Measurements from ENCODE around the gene SLC6A11.

Gene SLC6A11

DNA sequence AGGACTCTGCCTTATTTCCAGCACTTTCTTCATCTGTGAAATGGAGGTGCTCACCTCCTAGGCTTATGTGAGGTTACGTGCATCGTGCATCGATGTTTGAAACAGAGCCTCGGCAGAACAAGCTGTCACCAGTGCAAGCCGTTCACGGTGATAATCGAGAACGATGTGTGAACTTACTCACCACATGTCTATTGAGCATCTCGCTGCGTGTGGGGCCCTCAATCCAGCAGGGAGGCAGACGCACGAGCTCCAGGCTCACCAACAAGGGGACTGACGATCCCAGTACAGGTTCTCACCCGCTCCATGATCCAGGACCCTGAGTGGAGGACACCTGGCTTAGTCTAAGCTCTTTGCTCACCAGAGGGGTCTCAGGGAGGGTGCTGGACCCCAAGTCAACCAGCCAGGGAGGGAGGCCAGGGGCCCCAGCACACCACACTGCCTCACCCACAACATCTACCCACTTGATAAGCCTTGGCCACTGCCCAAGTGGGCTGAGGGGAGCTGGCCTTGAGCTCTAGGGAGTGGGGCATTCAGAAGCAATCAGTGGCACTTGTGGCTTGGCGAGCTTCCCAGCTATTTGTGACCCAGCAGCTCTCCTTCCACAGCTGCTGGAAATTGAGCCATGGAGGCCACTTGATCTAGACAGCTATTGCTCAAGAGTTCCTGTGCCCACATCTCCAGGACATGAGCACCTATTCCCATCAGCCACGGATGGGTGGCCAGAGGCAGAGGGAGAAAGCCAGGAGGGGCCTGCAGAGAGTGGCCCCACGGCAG is 142.1 kb downstream of the SLC6A11 start:
- DNase-seq, result peak in 1 of 2 experiments; percentile 2

DNA sequence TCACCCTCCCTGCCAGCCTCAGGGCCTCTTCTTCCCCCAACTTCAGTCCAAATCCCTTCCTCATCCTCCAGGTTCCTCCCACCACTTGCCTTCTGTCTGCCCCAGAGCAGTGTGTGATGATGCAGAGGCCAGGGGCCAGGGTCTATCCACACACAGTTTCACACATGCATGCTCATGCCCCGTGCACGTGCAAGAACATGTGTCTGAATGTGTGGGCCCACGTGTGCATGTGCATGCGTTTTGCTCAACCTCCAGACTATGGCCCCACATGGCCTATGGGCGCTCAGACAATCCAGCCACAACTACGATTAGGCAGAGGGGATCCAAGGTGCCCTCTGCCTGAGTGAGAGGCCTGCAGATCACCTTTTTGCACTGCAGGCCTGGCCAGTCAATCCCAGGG is 144.2 kb downstream of the SLC6A11 start:
- DNase-seq, result no peak

DNA sequence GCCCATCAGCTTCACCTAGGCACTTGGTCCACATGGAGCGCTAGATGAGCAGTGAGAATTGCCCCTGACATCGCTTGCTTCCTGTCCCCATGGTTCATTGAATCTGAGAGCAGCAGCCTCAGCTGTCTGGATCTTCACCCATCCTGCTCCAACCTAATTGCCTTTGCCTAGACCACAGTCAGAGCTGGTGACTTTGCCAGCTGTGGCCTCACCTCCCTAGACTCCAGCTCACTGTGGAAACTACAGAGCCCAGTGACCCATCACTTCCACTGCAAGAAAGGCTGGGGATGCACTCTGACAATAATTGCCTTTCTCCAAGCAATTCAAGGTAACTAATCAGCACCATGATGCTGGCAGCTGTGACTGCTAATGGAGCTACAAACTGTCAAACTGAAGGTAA is 145.9 kb downstream of the SLC6A11 start:
- DNase-seq, result no peak

DNA sequence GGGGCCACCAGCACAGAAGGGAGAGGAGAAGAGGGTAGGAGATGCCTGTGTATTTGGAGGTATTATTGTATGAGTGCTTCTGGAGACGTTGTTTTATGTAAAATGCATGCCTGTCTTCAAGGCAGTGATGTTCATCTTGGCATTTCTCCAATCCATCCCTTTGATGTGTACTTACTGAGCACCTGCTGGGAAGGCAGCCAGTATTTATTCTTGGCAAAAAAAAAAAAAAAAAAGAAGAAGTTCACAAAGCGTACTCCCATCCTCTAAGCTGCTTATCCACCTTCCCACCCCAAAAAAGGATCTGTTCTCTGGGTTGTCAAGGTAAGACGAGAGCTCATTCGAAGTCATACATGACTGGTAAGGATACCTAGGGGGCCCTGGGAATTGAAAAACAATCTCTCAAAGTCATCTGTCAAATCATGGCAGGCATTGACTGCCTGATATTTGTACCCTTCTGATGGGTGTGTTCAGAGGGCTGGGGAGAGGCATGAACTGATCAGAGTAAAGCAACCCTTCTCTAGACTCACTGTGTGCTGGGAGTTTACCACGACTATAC is 146.5 kb downstream of the SLC6A11 start:
- no peak for DNase-seq

- DNase-seq, result no peak
These were observed 148.6 kb downstream of the SLC6A11 start for GRCh38 chr3:10964537-10965167.

- peak in 1 of 2 experiments; percentile 13 for DNase-seq
These were observed 152.4 kb downstream of the SLC6A11 start for GRCh38 chr3:10968401-10968800.

GRCh38 chr3:10970306-10970960 is 154.4 kb downstream of the SLC6A11 start:
- DNase-seq, result no peak

DNA sequence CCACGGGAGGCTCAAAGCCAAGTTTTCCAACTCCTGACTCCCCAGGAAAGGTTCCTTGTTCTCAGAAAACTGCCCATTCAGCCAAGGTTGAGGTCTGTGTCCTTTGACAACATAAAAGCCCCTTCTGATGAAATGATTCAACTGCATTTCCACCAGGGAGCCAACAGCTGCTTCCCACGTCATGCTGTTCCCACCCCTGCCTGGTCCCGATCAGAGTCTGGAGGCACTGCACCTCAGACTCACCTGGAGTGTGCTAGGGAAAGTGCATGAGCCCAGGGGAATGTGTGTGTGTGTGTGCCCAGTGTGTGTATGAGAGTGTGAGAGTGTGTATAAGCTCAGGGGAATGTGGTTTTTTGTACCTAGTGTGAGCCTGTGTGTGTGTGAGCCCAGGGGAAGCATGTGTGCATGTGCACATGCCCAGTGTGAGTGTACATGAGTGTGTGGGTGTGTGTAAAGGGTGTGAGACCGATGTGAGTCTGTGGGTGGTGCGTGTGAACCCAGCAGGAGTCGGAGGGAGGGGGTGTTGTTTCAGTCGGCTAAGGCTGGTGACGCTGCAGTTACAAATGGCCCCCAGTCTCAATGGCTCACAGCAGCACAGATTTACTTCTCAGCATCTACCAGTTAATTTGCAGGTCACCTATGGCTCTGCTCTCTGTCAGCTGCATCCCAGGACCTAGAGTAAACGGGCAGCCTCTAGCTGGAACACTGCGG is 156.2 kb downstream of the SLC6A11 start:
- DNase-seq, result no peak

GRCh38 chr3:10973046-10973595 is 157.1 kb downstream of the SLC6A11 start:
- DNase-seq, result no peak

DNA sequence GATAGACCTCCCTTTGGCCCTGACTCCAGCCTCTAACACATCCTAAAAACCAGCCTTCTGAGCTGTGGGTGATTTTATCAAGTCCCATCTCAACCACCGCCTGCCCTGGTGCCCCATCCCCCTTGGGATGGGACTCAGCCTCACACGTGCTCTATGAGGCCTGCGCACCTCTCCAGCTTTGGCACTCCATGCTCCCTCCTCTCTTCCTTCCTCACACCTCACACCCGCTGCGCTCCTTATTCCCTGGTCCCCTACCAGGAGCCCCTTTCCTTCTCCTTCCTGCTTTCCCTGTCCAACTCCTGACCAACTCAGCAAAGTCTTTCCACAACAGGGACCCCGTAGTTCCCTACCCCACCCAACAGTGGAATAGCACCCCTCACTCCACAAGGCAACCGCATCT is 158.1 kb downstream of the SLC6A11 start:
- DNase-seq, result no peak

- DNase-seq, result no peak
These were observed 158.8 kb downstream of the SLC6A11 start for GRCh38 chr3:10974746-10975375.

GRCh38 chr3:10975695-10976234 is 159.7 kb downstream of the SLC6A11 start:
- DNase-seq, result no peak

DNA sequence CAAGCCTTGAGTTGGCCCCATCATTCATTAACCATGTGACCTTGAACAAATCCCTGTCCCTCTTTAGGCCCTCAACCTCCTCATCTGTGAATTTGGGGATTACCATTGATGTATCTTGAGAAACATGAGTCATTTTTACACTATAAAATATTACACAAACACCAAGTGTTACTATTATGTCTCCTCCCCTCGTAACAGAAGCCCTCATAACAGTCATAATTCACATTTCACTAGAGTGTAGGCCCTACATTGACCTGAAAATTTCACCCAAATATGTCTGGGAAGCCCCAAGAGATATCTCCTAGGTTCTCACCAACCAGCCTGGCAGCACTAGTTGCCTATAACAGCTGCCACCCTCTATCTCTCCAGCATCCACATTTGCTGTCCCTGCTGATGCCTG is 160.7 kb downstream of the SLC6A11 start:
- no peak for DNase-seq

DNA sequence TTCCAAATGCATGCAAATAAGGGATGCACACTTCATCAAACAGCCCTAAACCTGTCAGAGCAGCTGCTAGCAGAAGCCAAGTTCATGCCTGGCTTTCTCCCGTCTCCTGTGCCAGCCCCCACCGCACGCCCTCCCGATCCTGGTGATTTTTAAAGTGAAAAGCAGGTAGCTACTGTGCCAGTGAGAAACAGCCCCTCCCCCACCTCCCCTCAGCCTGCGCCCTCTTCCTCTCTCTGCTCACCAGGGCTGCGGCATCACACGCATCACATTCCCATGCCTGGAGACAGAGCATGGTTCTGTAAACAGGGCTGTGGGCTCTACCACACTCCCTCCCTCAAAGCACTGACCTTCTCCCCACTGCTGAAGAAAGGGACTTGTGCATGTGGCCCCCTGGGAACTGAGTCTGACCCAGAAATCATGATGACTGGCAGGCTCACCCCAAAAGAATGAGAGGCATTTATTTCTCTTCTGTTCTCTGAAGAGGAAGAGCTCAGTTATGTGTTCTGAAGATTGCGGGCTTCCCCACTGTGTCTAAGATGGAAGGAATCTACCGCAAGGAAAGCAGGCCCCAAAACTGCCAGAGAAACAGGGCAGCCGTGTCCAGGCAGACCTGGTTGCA is 162.0 kb downstream of the SLC6A11 start:
- DNase-seq, result no peak

- no peak for DNase-seq
These were observed 162.9 kb downstream of the SLC6A11 start for GRCh38 chr3:10978956-10979355.

GRCh38 chr3:10980312-10980711 is 164.3 kb downstream of the SLC6A11 start:
- DNase-seq, result no peak

DNA sequence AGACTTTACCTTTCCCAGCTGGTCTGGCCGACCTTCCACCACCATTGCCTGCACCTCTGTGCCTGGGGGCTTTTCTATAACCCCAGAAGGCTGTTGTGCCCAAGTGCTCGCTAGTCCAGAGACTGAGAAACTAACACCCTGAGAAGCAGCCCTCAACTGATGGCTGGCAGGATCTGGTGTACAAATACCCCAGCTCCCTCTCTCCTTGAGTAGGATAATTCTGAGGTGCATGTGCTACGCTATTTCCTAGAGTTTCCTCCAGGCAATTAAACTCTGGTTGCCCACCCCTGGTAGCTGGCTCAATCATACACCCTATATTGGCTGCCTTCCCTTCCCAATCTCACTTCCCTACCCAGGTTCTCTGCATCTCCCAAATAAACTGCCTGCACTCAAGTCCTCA is 165.0 kb downstream of the SLC6A11 start:
- DNase-seq, result no peak

GRCh38 chr3:10981961-10982360 is 165.9 kb downstream of the SLC6A11 start:
- DNase-seq, result no peak

DNA sequence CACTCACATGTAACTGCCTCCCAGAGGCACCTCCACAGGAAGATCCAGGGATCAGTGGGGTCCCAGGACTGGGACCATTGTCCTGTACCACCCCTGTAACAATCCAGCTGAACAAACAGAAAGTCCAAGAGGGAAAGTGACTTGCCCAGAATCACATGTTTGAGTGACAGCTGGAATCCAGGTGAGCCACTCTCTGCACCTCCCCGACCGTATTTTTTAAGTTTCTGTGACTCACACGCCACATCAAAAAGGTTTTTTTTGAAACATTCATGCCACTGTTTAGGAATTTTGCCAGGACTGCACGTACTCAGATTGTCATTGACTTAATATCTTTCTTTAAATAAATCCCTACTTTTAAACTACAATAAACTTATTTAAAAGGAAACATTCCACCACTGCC is 166.8 kb downstream of the SLC6A11 start:
- no peak for DNase-seq

DNA sequence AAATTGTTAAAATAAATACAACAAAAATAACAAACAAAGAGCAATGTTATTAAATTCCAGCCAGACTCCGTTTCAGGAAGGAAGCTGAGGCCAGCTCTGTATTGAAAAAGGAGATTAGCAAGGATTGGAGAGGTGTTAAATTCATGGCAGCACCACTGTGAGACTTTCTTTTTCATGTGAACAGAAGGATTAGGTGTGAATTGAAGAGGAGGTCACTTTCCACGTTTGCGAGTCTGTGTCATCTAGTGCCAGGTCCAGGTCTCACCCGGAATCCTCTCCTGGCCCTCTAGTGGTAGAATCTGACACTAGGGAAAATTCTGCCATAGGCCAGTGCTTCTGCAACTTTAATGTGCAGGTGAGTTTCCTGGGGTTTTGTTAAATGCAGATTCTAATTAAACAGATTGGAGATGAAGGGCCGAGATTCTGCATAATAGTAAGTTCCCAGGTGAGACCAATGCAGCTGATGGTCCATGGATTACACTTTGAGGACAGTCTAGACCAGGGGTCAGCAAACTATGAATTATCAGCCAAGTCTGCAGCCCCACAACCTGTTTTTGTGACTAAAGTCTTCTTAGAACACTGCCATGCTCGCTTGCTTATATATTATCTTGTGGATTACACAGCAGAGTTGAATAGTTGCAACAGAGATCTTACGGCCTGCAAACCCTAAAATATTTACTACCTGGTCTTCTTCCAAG is 167.3 kb downstream of the SLC6A11 start:
- DNase-seq, result peak in 1 of 2 experiments; percentile 5

DNA sequence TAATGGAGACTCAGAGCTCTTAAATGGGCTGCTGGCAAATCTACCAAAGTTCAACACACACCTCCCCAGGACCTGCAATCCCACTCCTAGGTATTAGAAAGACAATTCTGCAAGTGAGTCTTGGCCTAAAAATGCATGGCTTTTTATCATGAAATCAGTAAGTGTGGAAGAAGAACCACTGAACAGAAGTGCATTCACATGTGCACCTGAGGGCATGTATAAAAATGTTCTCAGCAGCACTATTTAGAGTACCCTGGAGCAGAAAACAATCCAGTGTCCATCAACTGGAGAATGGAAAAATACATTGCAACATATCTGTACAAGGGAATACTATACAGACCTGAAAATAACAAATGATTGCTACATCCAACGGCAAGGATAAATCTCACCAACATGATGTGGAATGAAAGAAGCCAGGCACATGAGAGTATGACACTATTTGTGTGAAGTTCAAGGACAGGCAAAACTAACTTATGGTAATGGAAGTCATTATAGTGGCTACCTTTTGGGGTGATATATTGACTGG is 168.4 kb downstream of the SLC6A11 start:
- DNase-seq, result no peak
